GM20000 (cell line): ENCODE results near the gene EIF2AK2.
A peak's percentile ranks its signal among the peaks of the same experiment; 100 is the strongest.

Experiments
- DNase-seq: peaks from one replicate; pipeline ENCODE4 v3.0.0; 2012; ENCODE audit warnings: low spot score
- CTCF ChIP-seq: IDR thresholded peaks from 2 replicates; pipeline ENCODE4 v1.5.1; 2012; ENCODE audit warnings: mild to moderate bottlenecking, control low read depth; ENCODE audit errors: extremely low read depth, missing control alignments

Gene EIF2AK2

GRCh38 chr2:37098416-37099118, 58.2 kb downstream of the EIF2AK2 start:
- DNase-seq: no peak
- TF ChIP-seq CTCF: no peak

GRCh38 chr2:37096568-37096967, 60.2 kb downstream of the EIF2AK2 start:
- TF ChIP-seq CTCF: no peak
- no peak for DNase-seq

GRCh38 chr2:37091873-37092272, 64.9 kb downstream of the EIF2AK2 start:
- TF ChIP-seq CTCF: no peak
- DNase-seq: peak; percentile 29

- TF ChIP-seq CTCF: no peak
- peak; percentile 58 for DNase-seq
These were observed 66.7 kb downstream of the EIF2AK2 start for GRCh38 chr2:37090019-37090477.

GRCh38 chr2:37085731-37086147, 71.0 kb downstream of the EIF2AK2 start:
- no peak for DNase-seq
- TF ChIP-seq CTCF: no peak

GRCh38 chr2:37084797-37085196, 72.0 kb downstream of the EIF2AK2 start:
- no peak for TF ChIP-seq CTCF
- DNase-seq: no peak

- no peak for TF ChIP-seq CTCF
- peak; percentile 91 for DNase-seq
These were observed 72.6 kb downstream of the EIF2AK2 start, which contains the start of the genes GPATCH11 and HEATR5B for GRCh38 chr2:37083873-37084794. Gene GPATCH11 (plus strand): TSS chr2:37084518. CDS start chr2:37088382, 3,864 bp downstream. Gene HEATR5B (minus strand): TSS chr2:37084372. CDS start chr2:37083414, 958 bp downstream.
